Thyroid gland (tissue), 4 donors: ENCODE data around the gene PRKCZ. TPM values are rescaled to one million over a fixed set of nuclear protein-coding genes. Genes with fewer than 3 reads are reported as not detected.
"Not testable (repeated sequence)": the region's sequence is repeated elsewhere in the genome, so short reads cannot be mapped to it uniquely, and the experiment has no call there.

Source experiments
- DNase-seq, 2 donors: peaks; one replicate each; pipeline ENCODE4 v3.0.0-alpha.2; 2019
- H3K27ac ChIP-seq, 3 donors: fragments of 200-600 bp; sonication (generic); 1 replicate in 2 of 3; 2 replicates in 1 of 3; pipeline ENCODE4 v1.5.1; 2016 to 2019; ENCODE audit warnings: mild to moderate bottlenecking in 1 of 3, moderate library complexity in 1 of 3
- H3K27me3 ChIP-seq: fragments of 200-600 bp; sonication (generic); one replicate; pipeline ENCODE4 v1.5.1; 2019
- H3K36me3 ChIP-seq, 2 donors: fragments of 200-600 bp; sonication (generic); one replicate each; pipeline ENCODE4 v1.5.1; 2016 to 2019
- H3K4me1 ChIP-seq, 2 donors: fragments of 200-600 bp; sonication (generic); one replicate each; pipeline ENCODE4 v1.5.1; 2017 to 2019
- H3K4me3 ChIP-seq, 3 donors: fragments of 200-600 bp; sonication (generic); replicated peaks in 1 of 3; 1 replicate in 2 of 3; 2 replicates in 1 of 3; pipeline ENCODE4 v1.5.1; 2016; ENCODE audit warnings: mild to moderate bottlenecking in 1 of 3
- H3K9me3 ChIP-seq: fragments of 200-600 bp; sonication (generic); one replicate; pipeline ENCODE4 v1.5.1; 2017
- POLR2A ChIP-seq, 2 donors: fragments of 450-650 bp; IDR thresholded peaks; one replicate each; pipeline ENCODE4 v1.6.1; 2017; ENCODE audit warnings: antibody characterized with exemption in 2 of 2, mild to moderate bottlenecking in 2 of 2, moderate library complexity in 1 of 2
- WGBS, 2 donors: methylation state at CpG; one replicate each; pipeline ENCODE4 v1.1.5; 2017; 5-methylcytosine and 5-hydroxymethylcytosine counted together
- intact Hi-C: fragments of 100-400 bp; cut with DNase I; formaldehyde crosslinking; loops from one replicate; pipeline ENCODE4 v1.15.1; 2023
- total RNA-seq, 4 donors: library from RNA; depleted of rRNA; stranded (reverse); fragments of >200 nt; gene quantifications; one replicate each; pipeline ENCODE4 v1.2.3, GENCODE V29; 2016
- TF ChIP-seq, protein P1 (sequence below), 6 experiments: fragments of 200-600 bp in 3 of 6; fragments of 450-650 bp in 3 of 6; sonication (generic) in 3 of 6; IDR thresholded peaks; one replicate each; pipeline ENCODE4 v1.5.1; 2016 to 2019; ENCODE audit warnings: antibody characterized with exemption in 6 of 6, mild to moderate bottlenecking in 2 of 6, inconsistent platforms in 1 of 6, moderate library complexity in 1 of 6

Gene PRKCZ
- total RNA-seq, 4 donors from 2014 or later = 33.6 to 53.0 (median 44.3) TPM

GRCh38 chr1:2091611-2092604, 41.7 kb downstream of the PRKCZ start:
- H3K4me1 ChIP-seq = no peaks in the 10 kb centered on the region
- H3K9me3 ChIP-seq = no peaks in the 10 kb centered on the region
- 71 to 77% methylated on average over 42 of the region's 48 CpGs for WGBS, 2 donors
- DNase-seq = peak in 1 of 2 donors; percentile 13
- H3K36me3 ChIP-seq = peaks cover 0 to 4% of the 10 kb centered on the region in 2 donors
- TF ChIP-seq POLR2A (IDR thresholded peaks at IDR 0.05) = no peak
- TF ChIP-seq, protein P1, sequence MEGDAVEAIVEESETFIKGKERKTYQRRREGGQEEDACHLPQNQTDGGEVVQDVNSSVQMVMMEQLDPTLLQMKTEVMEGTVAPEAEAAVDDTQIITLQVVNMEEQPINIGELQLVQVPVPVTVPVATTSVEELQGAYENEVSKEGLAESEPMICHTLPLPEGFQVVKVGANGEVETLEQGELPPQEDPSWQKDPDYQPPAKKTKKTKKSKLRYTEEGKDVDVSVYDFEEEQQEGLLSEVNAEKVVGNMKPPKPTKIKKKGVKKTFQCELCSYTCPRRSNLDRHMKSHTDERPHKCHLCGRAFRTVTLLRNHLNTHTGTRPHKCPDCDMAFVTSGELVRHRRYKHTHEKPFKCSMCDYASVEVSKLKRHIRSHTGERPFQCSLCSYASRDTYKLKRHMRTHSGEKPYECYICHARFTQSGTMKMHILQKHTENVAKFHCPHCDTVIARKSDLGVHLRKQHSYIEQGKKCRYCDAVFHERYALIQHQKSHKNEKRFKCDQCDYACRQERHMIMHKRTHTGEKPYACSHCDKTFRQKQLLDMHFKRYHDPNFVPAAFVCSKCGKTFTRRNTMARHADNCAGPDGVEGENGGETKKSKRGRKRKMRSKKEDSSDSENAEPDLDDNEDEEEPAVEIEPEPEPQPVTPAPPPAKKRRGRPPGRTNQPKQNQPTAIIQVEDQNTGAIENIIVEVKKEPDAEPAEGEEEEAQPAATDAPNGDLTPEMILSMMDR (IDR thresholded peaks at IDR 0.05) = peak in 3 of 6 experiments; percentile 18 to 49 (median 25)
- no peak overlapping the region for H3K4me3 ChIP-seq
- no peak overlapping the region for H3K27ac ChIP-seq
- intact Hi-C loops = no loop called here
- no peaks in the 10 kb centered on the region for H3K27me3 ChIP-seq

DNA sequence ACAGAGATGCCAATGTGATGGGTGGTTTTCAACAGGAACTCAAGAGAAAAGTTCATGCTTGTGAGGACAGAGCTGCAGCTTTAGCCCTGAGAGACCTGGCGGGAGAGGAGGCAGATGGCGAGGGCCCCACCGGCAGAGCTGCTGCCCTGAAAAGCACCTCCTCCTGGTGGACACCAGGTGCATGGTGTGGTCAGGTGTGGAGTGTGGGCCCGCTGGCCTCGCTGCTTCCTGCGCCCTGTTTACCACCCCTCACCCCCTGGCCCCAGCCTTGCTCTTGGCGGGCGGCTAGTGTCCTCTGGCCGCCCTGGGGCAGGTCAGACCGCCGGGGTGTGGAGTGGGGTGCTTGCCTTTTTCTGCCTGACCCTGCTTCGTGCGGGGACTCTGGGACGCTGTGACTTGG, 42.8 kb downstream of the PRKCZ start:
- 85 to 97% methylated on average over 8 to 13 of the region's 14 CpGs for WGBS, 2 donors
- Histone ChIP-seq H3K4me1 (no peaks in the 10 kb centered on the region), H3K27me3 (no peaks in the 10 kb centered on the region), H3K4me3 (no peak overlapping the region), H3K27ac (no peak overlapping the region), H3K36me3 (peaks cover 0 to 4% of the 10 kb centered on the region in 2 donors), H3K9me3 (no peaks in the 10 kb centered on the region)
- intact Hi-C loops = no loop called here
- no peak for DNase-seq
- TF ChIP-seq, protein P1 (IDR thresholded peaks at IDR 0.05) = no peak
- no peak for TF ChIP-seq POLR2A (IDR thresholded peaks at IDR 0.05)

- 91 to 100% methylated on average over 4 to 11 of the region's 26 CpGs for WGBS, 2 donors
- DNase-seq = no peak
- H3K27me3 ChIP-seq = no peaks in the 10 kb centered on the region
Observed at GRCh38 chr1:2093636-2094035, 43.4 kb downstream of the PRKCZ start.

DNA sequence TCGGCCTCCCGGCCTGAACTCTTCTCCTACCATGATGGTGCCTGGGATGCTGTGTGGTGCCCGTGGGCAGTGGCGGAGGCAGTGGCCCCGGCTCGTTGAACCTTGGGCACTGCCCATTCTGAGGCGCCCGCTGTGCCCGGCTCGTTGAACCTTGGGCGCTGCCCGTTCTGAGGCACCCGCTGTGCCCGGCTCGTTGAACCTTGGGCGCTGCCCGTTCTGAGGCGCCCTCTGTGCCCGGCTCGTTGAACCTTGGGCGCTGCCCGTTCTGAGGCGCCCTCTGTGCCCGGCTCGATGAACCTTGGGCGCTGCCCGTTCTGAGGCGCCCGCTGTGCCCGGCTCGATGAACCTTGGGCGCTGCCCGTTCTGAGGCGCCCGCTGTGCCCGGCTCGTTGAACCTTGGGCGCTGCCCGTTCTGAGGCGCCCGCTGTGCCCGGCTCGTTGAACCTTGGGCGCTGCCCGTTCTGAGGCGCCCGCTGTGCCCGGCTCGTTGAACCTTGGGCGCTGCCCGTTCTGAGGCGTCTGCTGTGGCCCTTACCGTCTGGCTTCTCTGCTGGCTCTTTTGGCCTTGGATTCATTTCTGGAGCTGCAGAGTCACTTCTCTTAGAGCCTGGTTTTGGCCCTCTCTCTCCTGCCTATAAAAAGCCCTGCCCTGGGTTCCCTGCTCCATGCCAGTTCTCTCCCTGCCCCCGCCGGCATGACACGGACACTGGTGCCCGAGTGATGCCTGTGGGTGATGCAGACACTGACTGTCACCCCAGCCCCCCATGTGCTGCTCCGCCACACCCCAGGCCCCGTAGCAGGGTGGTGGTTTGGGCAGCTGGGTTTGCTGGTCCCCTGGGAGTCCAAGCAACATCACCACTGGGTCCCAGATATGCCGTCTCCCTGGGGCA, 44.3 kb downstream of the PRKCZ start:
- WGBS, 2 donors = 92% methylated on average over 13 to 28 of the region's 60 CpGs
- H3K36me3 ChIP-seq, H3K4me3 ChIP-seq, H3K4me1 ChIP-seq, H3K9me3 ChIP-seq, H3K27me3 ChIP-seq, DNase-seq, intact Hi-C loops, H3K27ac ChIP-seq: not testable (repeated sequence)

More at GRCh38 chr1:2093636-2094035, 43.4 kb downstream of the PRKCZ start:
- H3K4me3 ChIP-seq = no peak overlapping the region
- TF ChIP-seq, protein P1 (IDR thresholded peaks at IDR 0.05) = no peak
- TF ChIP-seq POLR2A (IDR thresholded peaks at IDR 0.05) = no peak
- no peaks in the 10 kb centered on the region for H3K4me1 ChIP-seq
- H3K36me3 ChIP-seq = no peaks in the 10 kb centered on the region
- H3K27ac ChIP-seq = no peak overlapping the region
- intact Hi-C loops = no loop called here
- no peaks in the 10 kb centered on the region for H3K9me3 ChIP-seq

DNA sequence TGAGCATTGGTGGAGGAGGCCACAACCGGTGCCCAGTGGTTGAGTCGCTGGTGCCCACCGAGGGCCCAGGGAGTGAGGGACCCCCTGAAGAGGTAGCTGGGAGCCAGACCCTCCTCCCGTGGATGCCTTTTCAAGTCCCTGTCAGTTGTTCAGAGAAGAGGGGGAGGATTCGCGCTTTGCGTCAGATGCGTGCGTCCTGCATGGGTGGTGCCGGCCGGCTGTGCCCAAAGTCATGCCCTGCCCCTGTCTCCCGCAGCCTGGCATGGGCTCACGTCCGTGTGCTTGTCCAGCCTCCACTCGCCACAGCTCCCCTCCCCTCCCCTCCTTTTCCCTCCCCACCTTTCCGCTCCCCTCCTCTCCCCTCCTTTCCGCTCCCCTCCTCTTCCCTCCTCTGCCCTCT, 45.2 kb downstream of the PRKCZ start:
- TF ChIP-seq, protein P1 (IDR thresholded peaks at IDR 0.05) = no peak
- TF ChIP-seq POLR2A (IDR thresholded peaks at IDR 0.05) = no peak
- DNase-seq = no peak
- no peak overlapping the region for H3K4me3 ChIP-seq
- intact Hi-C loops = no loop called here
- no peak overlapping the region for H3K27ac ChIP-seq
- no peaks in the 10 kb centered on the region for H3K9me3 ChIP-seq
- H3K4me1 ChIP-seq = no peaks in the 10 kb centered on the region
- H3K36me3 ChIP-seq = no peaks in the 10 kb centered on the region
- WGBS, 2 donors = 91 to 94% methylated on average over 14 to 16 of the region's 17 CpGs
- no peaks in the 10 kb centered on the region for H3K27me3 ChIP-seq
